Spleen (tissue), 13 donors: ENCODE measurements around the gene TM4SF20. TPM values are rescaled to one million over a fixed set of nuclear protein-coding genes. Genes with fewer than 3 reads are reported as not detected.

Source experiments
- DNase-seq: peaks from one replicate; pipeline ENCODE4 v3.0.0-alpha.2; 2020
- H3K27ac ChIP-seq, 8 donors: fragments of 200-600 bp; sonication (generic) in 7 of 8; 1 replicate in 4 of 8; 2 replicates in 4 of 8; pipeline versions ENCODE4 v1.5.0 to v1.8.0; 2016 to 2021; ENCODE audit warnings: inconsistent platforms in 4 of 8, mild to moderate bottlenecking in 4 of 8, moderate library complexity in 1 of 8
- H3K27me3 ChIP-seq, 7 donors: fragments of 200-600 bp; sonication (generic) in 6 of 7; replicated peaks in 1 of 7; 1 replicate in 4 of 7; 2 replicates in 3 of 7; pipeline versions ENCODE4 v1.5.0 to v1.8.0; 2016 to 2021; ENCODE audit warnings: inconsistent platforms in 3 of 7, mild to moderate bottlenecking in 1 of 7
- H3K36me3 ChIP-seq, 6 donors: fragments of 200-600 bp; sonication (generic) in 5 of 6; 1 replicate in 4 of 6; 2 replicates in 2 of 6; pipeline versions ENCODE4 v1.5.0 to v1.8.0; 2016 to 2021; ENCODE audit warnings: inconsistent platforms in 2 of 6
- H3K4me1 ChIP-seq, 6 donors: fragments of 200-600 bp; sonication (generic) in 5 of 6; 1 replicate in 3 of 6; 2 replicates in 3 of 6; pipeline versions ENCODE4 v1.5.0 to v1.8.0; 2016 to 2021; ENCODE audit warnings: inconsistent platforms in 3 of 6
- H3K4me3 ChIP-seq, 8 donors: fragments of 200-600 bp; sonication (generic) in 7 of 8; 1 replicate in 4 of 8; 2 replicates in 4 of 8; pipeline versions ENCODE4 v1.5.0 to v1.8.0; 2016 to 2021; ENCODE audit warnings: inconsistent platforms in 4 of 8, mild to moderate bottlenecking in 4 of 8, moderate library complexity in 2 of 8
- H3K9me3 ChIP-seq, 8 donors: fragments of 200-600 bp; sonication (generic) in 7 of 8; 1 replicate in 4 of 8; 2 replicates in 4 of 8; pipeline versions ENCODE4 v1.5.0 to v1.8.0; 2016 to 2021; ENCODE audit warnings: inconsistent platforms in 4 of 8
- CTCF ChIP-seq, 11 experiments: fragments of 200-600 bp in 7 of 11; fragments of 450-650 bp in 4 of 11; sonication (generic) in 4 of 11; IDR thresholded peaks in 8 of 11; conservative IDR thresholded peaks in 3 of 11; 1 replicate in 7 of 11; 2 replicates in 4 of 11; pipeline versions ENCODE4 v1.4.0 to v1.8.0; 2016 to 2021; ENCODE audit warnings: antibody characterized with exemption in 11 of 11, inconsistent platforms in 4 of 11, mild to moderate bottlenecking in 1 of 11
- POLR2A ChIP-seq, 3 donors: fragments of 450-650 bp; IDR thresholded peaks; one replicate each; pipeline ENCODE4 v1.5.1; 2017; ENCODE audit warnings: antibody characterized with exemption in 3 of 3, mild to moderate bottlenecking in 1 of 3
- POLR2AphosphoS5 ChIP-seq, 3 donors: sonication (generic); formaldehyde crosslinking; IDR thresholded peaks; one replicate each; pipeline ENCODE4 v1.5.1; 2017; ENCODE audit warnings: antibody characterized with exemption in 3 of 3
- WGBS, 5 donors: extraction: QIAGEN DNeasy Blood & Tissue Kit in 3 of 5; methylation state at CpG; one replicate each; pipeline versions ENCODE4 v1.1.5 to v1.1.7; 2013 to 2018; 5-methylcytosine and 5-hydroxymethylcytosine counted together
- intact Hi-C: fragments of 100-400 bp; cut with DNase I; formaldehyde crosslinking; loops from one replicate; pipeline ENCODE4 v1.15.0; 2023; ENCODE audit warnings: low total_unique reads
- long read RNA-seq, 2 donors: transcript quantifications; one replicate each; lab custom pipeline, GENCODE V29; 2026
- polyA plus RNA-seq, 3 donors: library from polyadenylated mRNA; stranded (reverse); fragments of 200-250 nt; gene quantifications; one replicate each; pipeline ENCODE4 v1.2.1, GENCODE V29; 2013
- total RNA-seq, 7 donors: library from RNA; depleted of rRNA in 3 of 7; stranded (reverse); fragments of >200 nt in 3 of 7; fragmentation: NEBNext Ultra II Directional in 4 of 7; extraction: Animal tissue kit (Norgen Biotek cat#: 25700) in 4 of 7; gene quantifications; one replicate each; pipeline versions ENCODE4 v1.1.0 to v1.2.1, GENCODE V29; 2016 to 2021
- donor health status: healthy with polysubstance abuse.
- donor health status: DM: no; HTN: no; CAD: no; lungs with moderate emphysema.
- donor health status: DM: no; HTN: no; CAD: no.
- donor health status: Bipolar disorder and iron deficiency.
- donor health status: healthy.
- donor health status: DM: no; HTN: no; CAD: no.
- donor health status: DM: yes; HTN: yes; CAD: no.

TM4SF20 gene
- total RNA-seq (not detected), polyA plus RNA-seq (not detected)
- long read RNA-seq, donor 1: 0 reads
- long read RNA-seq, donor 2: 0 reads

GRCh38 chr2:227379095-227379494 is at the start of gene TM4SF20:
Gene TM4SF20 (minus strand): TSS chr2:227379306. CDS start chr2:227379268, 38 bp downstream.
- intact Hi-C loops: no loop called here
- TF ChIP-seq CTCF (IDR thresholded peaks at IDR 0.05 in 8 of 11, conservative IDR thresholded peaks at IDR 0.05 in 3 of 11) (no peak), POLR2A (IDR thresholded peaks at IDR 0.05) (no peak), POLR2AphosphoS5 (IDR thresholded peaks at IDR 0.05) (no peak)
- Histone ChIP-seq H3K27me3 (no peaks in the 10 kb centered on the region), H3K36me3 (no peaks in the 10 kb centered on the region), H3K4me3 (no peak within 1 kb of the TSS), H3K4me1 (no peaks in the 10 kb centered on the region), H3K27ac (no peak within 1 kb of the TSS), H3K9me3 (no peaks in the 10 kb centered on the region)
- 77 to 90% (median 88%) methylated on average over 4 of the region's 4 CpGs for WGBS, 5 donors
- DNase-seq: no peak

- WGBS, 5 donors: 73 to 91% (median 87%) methylated on average over 8 of the region's 8 CpGs
- no peaks in the 10 kb centered on the region for H3K27me3 ChIP-seq
- H3K36me3 ChIP-seq: no peaks in the 10 kb centered on the region
- DNase-seq: no peak
- no peak overlapping the region for H3K4me3 ChIP-seq
- TF ChIP-seq POLR2AphosphoS5 (IDR thresholded peaks at IDR 0.05): no peak
- no peak for TF ChIP-seq POLR2A (IDR thresholded peaks at IDR 0.05)
- TF ChIP-seq CTCF (IDR thresholded peaks at IDR 0.05 in 8 of 11, conservative IDR thresholded peaks at IDR 0.05 in 3 of 11): no peak
- intact Hi-C loops: no loop called here
- H3K9me3 ChIP-seq: peaks cover 0 to 20% (median 14%) of the 10 kb centered on the region in 8 donors
- peaks cover 0 to 6% (median 0%) of the 10 kb centered on the region in 6 donors for H3K4me1 ChIP-seq
- peak overlapping the region in 1 of 8 donors; percentile 59 for H3K27ac ChIP-seq
These were observed 49.7 kb upstream of the TM4SF20 start for GRCh38 chr2:227428731-227429285.

- TF ChIP-seq POLR2A (IDR thresholded peaks at IDR 0.05) (no peak), POLR2AphosphoS5 (IDR thresholded peaks at IDR 0.05) (no peak), CTCF (IDR thresholded peaks at IDR 0.05 in 8 of 11, conservative IDR thresholded peaks at IDR 0.05 in 3 of 11) (no peak)
- Histone ChIP-seq H3K4me1 (no peaks in the 10 kb centered on the region), H3K4me3 (no peak overlapping the region), H3K27ac (no peak overlapping the region), H3K9me3 (no peaks in the 10 kb centered on the region), H3K27me3 (no peaks in the 10 kb centered on the region), H3K36me3 (no peaks in the 10 kb centered on the region)
- WGBS, 5 donors: 81 to 92% (median 85%) methylated on average over 10 of the region's 10 CpGs
- no peak for DNase-seq
- intact Hi-C loops: no loop called here
These were observed 44.8 kb upstream of the TM4SF20 start for GRCh38 chr2:227423656-227424499.
